ENCODE results near the gene SMG5.

Gene SMG5

DNA sequence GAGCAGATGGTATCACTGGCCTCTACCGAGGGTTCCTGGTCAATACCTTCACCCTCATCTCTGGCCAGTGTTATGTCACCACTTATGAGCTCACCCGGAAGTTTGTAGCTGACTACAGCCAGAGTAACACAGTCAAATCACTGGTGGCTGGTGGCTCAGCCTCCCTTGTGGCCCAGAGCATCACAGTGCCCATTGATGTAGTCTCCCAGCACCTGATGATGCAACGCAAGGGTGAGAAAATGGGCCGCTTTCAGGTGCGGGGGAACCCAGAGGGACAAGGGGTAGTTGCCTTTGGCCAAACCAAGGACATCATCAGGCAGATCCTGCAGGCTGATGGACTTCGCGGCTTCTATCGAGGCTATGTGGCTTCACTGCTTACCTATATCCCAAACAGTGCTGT, 82.6 kb downstream of the SMG5 start:
- Histone ChIP-seq H3K4me1 (peaks cover 0 to 24% (median 8%) of the 10 kb centered on the region in 4 donors), H3K9me3 (no peaks in the 10 kb centered on the region), H3K4me3 (no peak overlapping the region), H3K36me3 (peaks cover 6 to 65% (median 21%) of the 10 kb centered on the region in 3 donors), H3K27me3 (no peaks in the 10 kb centered on the region), H3K27ac (no peak overlapping the region)
- TF ChIP-seq, protein P1, sequence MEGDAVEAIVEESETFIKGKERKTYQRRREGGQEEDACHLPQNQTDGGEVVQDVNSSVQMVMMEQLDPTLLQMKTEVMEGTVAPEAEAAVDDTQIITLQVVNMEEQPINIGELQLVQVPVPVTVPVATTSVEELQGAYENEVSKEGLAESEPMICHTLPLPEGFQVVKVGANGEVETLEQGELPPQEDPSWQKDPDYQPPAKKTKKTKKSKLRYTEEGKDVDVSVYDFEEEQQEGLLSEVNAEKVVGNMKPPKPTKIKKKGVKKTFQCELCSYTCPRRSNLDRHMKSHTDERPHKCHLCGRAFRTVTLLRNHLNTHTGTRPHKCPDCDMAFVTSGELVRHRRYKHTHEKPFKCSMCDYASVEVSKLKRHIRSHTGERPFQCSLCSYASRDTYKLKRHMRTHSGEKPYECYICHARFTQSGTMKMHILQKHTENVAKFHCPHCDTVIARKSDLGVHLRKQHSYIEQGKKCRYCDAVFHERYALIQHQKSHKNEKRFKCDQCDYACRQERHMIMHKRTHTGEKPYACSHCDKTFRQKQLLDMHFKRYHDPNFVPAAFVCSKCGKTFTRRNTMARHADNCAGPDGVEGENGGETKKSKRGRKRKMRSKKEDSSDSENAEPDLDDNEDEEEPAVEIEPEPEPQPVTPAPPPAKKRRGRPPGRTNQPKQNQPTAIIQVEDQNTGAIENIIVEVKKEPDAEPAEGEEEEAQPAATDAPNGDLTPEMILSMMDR (IDR thresholded peaks at IDR 0.05) = no peak
- intact Hi-C loops (cut with DNase I; ENCODE audit: low total_unique reads) = no loop called here
- DNase-seq = peak in 1 of 2 donors; percentile 46

All from tibial artery (tissue), 4 donors.